K562 (cell line): Measurements from ENCODE around the gene LRFN4. TPM values are rescaled to one million over a fixed set of nuclear protein-coding genes. Genes with fewer than 3 reads are reported as not detected.

ENCODE experiments used
- BCLAF1 ChIP-seq, 2 experiments: fragments of 450-650 bp in 1 of 2; IDR thresholded peaks; 2 replicates each; pipeline ENCODE4 v1.6.1; 2011 to 2017; ENCODE audit warnings: low read depth in 2 of 2, antibody characterized with exemption in 1 of 2, borderline replicate concordance in 1 of 2, low read length in 1 of 2, mild to moderate bottlenecking in 1 of 2, mixed read lengths in 1 of 2; ENCODE audit not compliant: control insufficient read depth in 1 of 2
- BRF2 ChIP-seq: IDR thresholded peaks from 3 replicates; pipeline ENCODE4 v1.6.1; 2011; ENCODE audit warnings: borderline replicate concordance, mild to moderate bottlenecking; ENCODE audit not compliant: insufficient read length, insufficient read depth
- HNRNPH1 ChIP-seq: fragments of 200-400 bp; formaldehyde crosslinking; optimal IDR thresholded peaks from 2 replicates; pipeline ENCODE3; 2017; ENCODE audit warnings: low read depth, mild to moderate bottlenecking, low read length, moderate library complexity
- HNRNPK ChIP-seq: fragments of 200-400 bp; formaldehyde crosslinking; IDR thresholded peaks from one replicate; pipeline ENCODE4 v1.6.1; 2018; ENCODE audit warnings: mild to moderate bottlenecking, low read depth, low read length; ENCODE audit not compliant: poor library complexity, severe bottlenecking
- HNRNPL ChIP-seq: fragments of 200-400 bp; formaldehyde crosslinking; IDR thresholded peaks from 2 replicates; pipeline ENCODE4 v1.6.1; 2017; ENCODE audit warnings: low read depth, mild to moderate bottlenecking, low read length
- MEIS2 ChIP-seq: fragments of 450-650 bp; IDR thresholded peaks from 2 replicates; pipeline ENCODE4 v1.6.1; 2014; ENCODE audit warnings: mild to moderate bottlenecking; ENCODE audit not compliant: partially characterized antibody
- NCOA1 ChIP-seq: fragments of 450-650 bp; IDR thresholded peaks from 2 replicates; pipeline ENCODE4 v1.6.1; 2016; ENCODE audit warnings: low read depth
- RBM34 ChIP-seq: fragments of 200-400 bp; formaldehyde crosslinking; IDR thresholded peaks from 2 replicates; pipeline ENCODE4 v1.6.1; 2018; ENCODE audit warnings: low read length, borderline replicate concordance; ENCODE audit not compliant: insufficient read depth
- SAFB2 ChIP-seq: fragments of 200-400 bp; formaldehyde crosslinking; IDR thresholded peaks from 2 replicates; pipeline ENCODE4 v1.6.1; 2018; ENCODE audit warnings: borderline replicate concordance, low read length, low read depth, moderate library complexity; ENCODE audit not compliant: severe bottlenecking
- SRSF3 ChIP-seq: fragments of 200-400 bp; formaldehyde crosslinking; IDR thresholded peaks from 2 replicates; pipeline ENCODE4 v1.6.1; 2016; ENCODE audit warnings: mild to moderate bottlenecking, low read length, moderate library complexity; ENCODE audit not compliant: insufficient read depth
- TAF9B ChIP-seq: fragments of 450-650 bp; IDR thresholded peaks from 2 replicates; pipeline ENCODE4 v1.6.1; 2018; ENCODE audit warnings: mild to moderate bottlenecking; ENCODE audit not compliant: partially characterized antibody
- TEAD2 ChIP-seq: fragments of 450-650 bp; IDR thresholded peaks from 2 replicates; pipeline ENCODE4 v1.6.1; 2016; ENCODE audit warnings: missing genetic modification characterization, control low read depth, missing compliant biosample characterization
- YBX1 ChIP-seq: fragments of 450-650 bp; IDR thresholded peaks from 2 replicates; pipeline ENCODE4 v1.7.1; 2016; ENCODE audit warnings: mild to moderate bottlenecking
- ZFX ChIP-seq: sonication (generic); formaldehyde crosslinking; IDR thresholded peaks from 2 replicates; pipeline ENCODE4 v1.8.0; 2022; ENCODE audit warnings: mild to moderate bottlenecking, missing genetic modification reagents, moderate library complexity
- ZNF146 ChIP-seq: IDR thresholded peaks from one replicate; pipeline ENCODE4 v1.6.1; 2018; ENCODE audit warnings: missing compliant biosample characterization; ENCODE audit not compliant: unreplicated experiment
- ZNF165 ChIP-seq: fragments of 250-450 bp; sonication (Bioruptor Pico); IDR thresholded peaks from 2 replicates; pipeline ENCODE4 v1.4.0; 2020; ENCODE audit warnings: borderline replicate concordance
- ZNF282 ChIP-seq: sonication (generic); formaldehyde crosslinking; IDR thresholded peaks from 2 replicates; pipeline ENCODE4 v1.8.1; 2023; ENCODE audit warnings: missing genetic modification reagents
- ZNF79 ChIP-seq: fragments of 250-450 bp; sonication (Bioruptor Pico); IDR thresholded peaks from 2 replicates; pipeline ENCODE4 v1.4.0; 2020; ENCODE audit warnings: low read depth, mild to moderate bottlenecking, moderate library complexity
- polyA plus RNA-seq, 8 experiments: library from polyadenylated mRNA; depleted of rRNA in 4 of 8; stranded (reverse) in 5 of 8; unstranded in 3 of 8; fragments of >200 nt; fragmentation: Nextera tagmentation in 2 of 8; fragmentation: Illumina TruSeq in 1 of 8; extraction: Ambion mirVana in 2 of 8; extraction: Trizol in 1 of 8; gene quantifications; 2 replicates each; pipeline versions ENCODE4 v1.2.1 to v1.2.3, GENCODE V29; 2011 to 2014; ENCODE audit warnings: inconsistent platforms in 1 of 8, missing spikeins in 1 of 8
- total RNA-seq, 7 experiments: library from RNA; depleted of rRNA in 6 of 7; stranded (reverse); fragments of >200 nt in 6 of 7; fragmentation: Illumina TruSeq in 2 of 7; extraction: Trizol in 2 of 7; gene quantifications; 2 replicates each; pipeline versions ENCODE4 v1.2.1 to v1.2.3, GENCODE V29; 2011 to 2021; ENCODE audit warnings: low replicate concordance in 1 of 7

Gene LRFN4
- total and polyA plus RNA-seq, 9 of the 15 experiments (the other 6 are each of a cell fraction or from before 2014, with no cell fraction given), result 0.10 to 60.1 (median 6.7) TPM

- 0 out of 2 replicates have a peak, but pooled peaks have one; percentile 26 for TF ChIP-seq ZFX (CRISPR knock-in tag)
- TF ChIP-seq HNRNPH1, result no peak
- no peak for TF ChIP-seq TEAD2
- peak; percentile 44; the same call in 1 of the 2 replicates for TF ChIP-seq NCOA1
- TF ChIP-seq SRSF3, result no peak
- TF ChIP-seq BCLAF1 (IDR thresholded peaks at IDR 0.05; ENCODE audit: borderline replicate concordance in 1 of 2, control insufficient read depth in 1 of 2, low read depth in 2 of 2, low read length in 1 of 2), result peak in 1 of 2 experiments; percentile 32; a peak in 1 of 4 replicates
- TF ChIP-seq ZNF146 (CRISPR knock-in tag), result no peak
- no peak for TF ChIP-seq BRF2
- no peak for TF ChIP-seq RBM34
- no peak for TF ChIP-seq ZNF282 (CRISPR knock-in tag)
- TF ChIP-seq ZNF165 (CRISPR knock-in tag), result no peak
- no peak for TF ChIP-seq ZNF79
- TF ChIP-seq HNRNPK, result no peak
- TF ChIP-seq HNRNPL, result peak; percentile 49; the same call in 1 of the 2 replicates
- TF ChIP-seq YBX1, result no peak
- no peak for TF ChIP-seq SAFB2
- TF ChIP-seq MEIS2, result peak; percentile 90
- TF ChIP-seq TAF9B, result peak; percentile 94
These were observed 35.2 kb downstream of the LRFN4 start (continued) for GRCh38 chr11:66891851-66892660.
